Keratinocyte (primary cell): ENCODE measurements around the gene FAM117A. TPM values are rescaled to one million over a fixed set of nuclear protein-coding genes. Genes with fewer than 3 reads are reported as not detected.

Source experiments
- DNase-seq: peaks from one replicate; pipeline ENCODE4 v3.0.0-alpha.2; 2011; ENCODE audit warnings: low read depth, missing footprints, low spot score
- FAIRE-seq: peaks from 2 replicates; lab custom pipeline; 2011; peaks lifted over from hg19 to GRCh38; lab: Jason Lieb, UNC
- H2AFZ ChIP-seq: 2 replicates; pipeline ENCODE4 v1.6.0; 2012; ENCODE audit warnings: low read length, control low read depth, inconsistent platforms; ENCODE audit not compliant: control insufficient read depth
- H3K27ac ChIP-seq: 2 replicates; pipeline ENCODE4 v1.5.1; 2011; ENCODE audit warnings: low read length; ENCODE audit not compliant: control insufficient read depth, insufficient read depth
- H3K27me3 ChIP-seq: 3 replicates; pipeline ENCODE4 v1.6.0; 2011; ENCODE audit warnings: low read length; ENCODE audit not compliant: control insufficient read depth, insufficient read depth; ENCODE audit errors: extremely low read depth
- H3K36me3 ChIP-seq, 2 experiments: 2 replicates in 1 of 2; 3 replicates in 1 of 2; pipeline ENCODE4 v1.5.1; 2011; ENCODE audit warnings: low read length in 2 of 2, mild to moderate bottlenecking in 1 of 2; ENCODE audit not compliant: control insufficient read depth in 2 of 2, insufficient read depth in 2 of 2; ENCODE audit errors: extremely low read depth in 1 of 2
- H3K4me1 ChIP-seq: 3 replicates; pipeline ENCODE4 v1.5.1; 2011; ENCODE audit warnings: low read length; ENCODE audit not compliant: control insufficient read depth, insufficient read depth; ENCODE audit errors: extremely low read depth
- H3K4me2 ChIP-seq: 3 replicates; pipeline ENCODE4 v1.6.0; 2011; ENCODE audit warnings: low read depth, low read length; ENCODE audit not compliant: control insufficient read depth, insufficient read depth; ENCODE audit errors: extremely low read depth
- H3K4me3 ChIP-seq, 3 experiments: fragments of 200-600 bp in 1 of 3; sonication (generic) in 1 of 3; 2 replicates in 2 of 3; 3 replicates in 1 of 3; pipeline ENCODE4 v1.5.1; 2011 to 2016; ENCODE audit warnings: low read length in 3 of 3, mild to moderate bottlenecking in 3 of 3, control low read depth in 2 of 3, inconsistent platforms in 1 of 3, low read depth in 1 of 3, mixed read lengths in 1 of 3, mixed run types in 1 of 3, moderate library complexity in 1 of 3; ENCODE audit not compliant: control insufficient read depth in 2 of 3, insufficient read depth in 2 of 3; ENCODE audit errors: extremely low read depth in 1 of 3
- H3K79me2 ChIP-seq: 2 replicates; pipeline ENCODE4 v1.6.0; 2012; ENCODE audit warnings: low read length; ENCODE audit not compliant: control insufficient read depth, insufficient read depth
- H3K9ac ChIP-seq: 3 replicates; pipeline ENCODE4 v1.6.0; 2011; ENCODE audit warnings: low read length; ENCODE audit not compliant: control insufficient read depth, insufficient read depth; ENCODE audit errors: extremely low read depth
- H3K9me1 ChIP-seq: 3 replicates; pipeline ENCODE4 v1.6.0; 2011; ENCODE audit warnings: low read length; ENCODE audit not compliant: control insufficient read depth, insufficient read depth; ENCODE audit errors: extremely low read depth
- H3K9me3 ChIP-seq: 2 replicates; pipeline ENCODE4 v1.5.1; 2012; ENCODE audit warnings: low read depth, low read length; ENCODE audit not compliant: control insufficient read depth
- H4K20me1 ChIP-seq: 3 replicates; pipeline ENCODE4 v1.6.0; 2011; ENCODE audit warnings: low read length; ENCODE audit not compliant: control insufficient read depth, insufficient read depth; ENCODE audit errors: extremely low read depth
- EZH2 ChIP-seq: IDR thresholded peaks from one replicate; pipeline ENCODE4 v1.6.1; 2012; ENCODE audit warnings: inconsistent platforms, mild to moderate bottlenecking, low read length, moderate library complexity
- dilution Hi-C: fragments of 300-500 bp; cut with MboI; formaldehyde crosslinking; loops from one replicate; pipeline ENCODE4 v1.7.0; 2020; ENCODE audit warnings: low sequenced_read_pairs; ENCODE audit not compliant: extremely low pct_ligation_motif_present
- polyA plus RNA-seq, 5 experiments: library from polyadenylated mRNA; depleted of rRNA in 3 of 5; stranded (reverse) in 3 of 5; stranded (forward) in 1 of 5; unstranded in 1 of 5; fragments of >200 nt; gene quantifications; 1 replicate in 1 of 5; 2 replicates in 3 of 5; 3 replicates in 1 of 5; pipeline versions ENCODE4 v1.2.1 to v1.2.3, GENCODE V29; 2011 to 2012; ENCODE audit warnings: missing spikeins in 2 of 5, low read depth in 1 of 5, low replicate concordance in 1 of 5
- TF ChIP-seq, protein P1 (sequence below), 3 experiments: IDR thresholded peaks in 1 of 3; conservative IDR thresholded peaks in 1 of 3; optimal IDR thresholded peaks in 1 of 3; 2 replicates in 2 of 3; 3 replicates in 1 of 3; pipeline versions ENCODE3 to v1.5.1; 2011; ENCODE audit warnings: low read length in 3 of 3, mild to moderate bottlenecking in 3 of 3, moderate library complexity in 2 of 3, control low read depth in 1 of 3, inconsistent platforms in 1 of 3; ENCODE audit not compliant: insufficient read depth in 2 of 3; ENCODE audit errors: extremely low read depth in 1 of 3

Gene FAM117A
- polyA plus RNA-seq, 1 donor (not counting 4 experiments of a cell fraction or from before 2014, with no cell fraction given) = 4.7 TPM

DNA sequence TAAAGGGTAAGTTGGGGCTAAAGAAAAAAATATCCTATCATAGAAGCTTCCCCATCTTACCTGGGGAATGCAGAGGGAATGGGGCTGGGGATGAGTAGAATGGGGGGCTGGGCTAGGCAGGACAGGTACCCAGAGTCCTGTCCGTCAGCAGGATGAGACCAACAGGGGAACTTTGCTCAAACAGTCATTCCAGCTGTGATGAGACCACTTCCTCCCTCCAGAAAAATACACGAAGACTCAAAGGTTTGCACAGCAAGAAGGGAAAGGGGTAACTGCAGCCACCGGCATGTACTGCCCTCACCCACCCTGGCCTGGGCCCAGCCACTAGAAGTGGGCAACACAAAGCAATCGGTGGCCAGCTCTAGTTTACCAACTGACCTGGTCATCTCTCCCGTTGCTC, 35.5 kb downstream of the FAM117A start:
- H3K4me1 ChIP-seq = no peaks in the 10 kb centered on the region

DNA sequence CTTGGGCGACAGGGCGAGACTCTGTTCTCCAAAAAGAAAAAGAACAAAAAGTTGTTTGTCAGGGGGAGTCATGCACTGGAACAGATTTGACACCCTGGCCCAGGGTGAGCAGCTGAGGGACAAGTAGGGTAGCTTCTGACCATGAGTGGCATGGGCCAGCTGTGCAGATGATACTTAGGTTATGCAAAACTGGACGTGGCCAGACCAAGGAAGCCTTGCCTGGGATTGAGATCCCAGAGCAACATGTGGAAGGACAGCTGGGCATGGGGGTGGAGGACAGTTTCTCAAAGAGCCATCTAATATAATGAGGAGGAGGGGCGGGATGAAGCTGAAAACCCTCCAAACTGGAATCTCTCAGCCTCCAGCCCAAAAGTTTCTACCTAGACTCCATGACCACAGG, 36.6 kb downstream of the FAM117A start:
- Histone ChIP-seq H3K27me3 (no peaks in the 10 kb centered on the region), H3K9me1 (no peaks in the 10 kb centered on the region), H3K4me2 (no peak overlapping the region), H3K79me2 (no peaks in the 10 kb centered on the region), H3K36me3 (peaks cover 0 to 1% of the 10 kb centered on the region in 2 experiments), H4K20me1 (no peaks in the 10 kb centered on the region), H2AFZ (no peak overlapping the region), H3K4me1 (no peaks in the 10 kb centered on the region), H3K9me3 (no peaks in the 10 kb centered on the region), H3K4me3 (no peak overlapping the region), H3K27ac (no peak overlapping the region), H3K9ac (no peak overlapping the region)
- dilution Hi-C loops = no loop called here
- DNase-seq (no peak), FAIRE-seq (no peak)
- TF ChIP-seq, protein P1, sequence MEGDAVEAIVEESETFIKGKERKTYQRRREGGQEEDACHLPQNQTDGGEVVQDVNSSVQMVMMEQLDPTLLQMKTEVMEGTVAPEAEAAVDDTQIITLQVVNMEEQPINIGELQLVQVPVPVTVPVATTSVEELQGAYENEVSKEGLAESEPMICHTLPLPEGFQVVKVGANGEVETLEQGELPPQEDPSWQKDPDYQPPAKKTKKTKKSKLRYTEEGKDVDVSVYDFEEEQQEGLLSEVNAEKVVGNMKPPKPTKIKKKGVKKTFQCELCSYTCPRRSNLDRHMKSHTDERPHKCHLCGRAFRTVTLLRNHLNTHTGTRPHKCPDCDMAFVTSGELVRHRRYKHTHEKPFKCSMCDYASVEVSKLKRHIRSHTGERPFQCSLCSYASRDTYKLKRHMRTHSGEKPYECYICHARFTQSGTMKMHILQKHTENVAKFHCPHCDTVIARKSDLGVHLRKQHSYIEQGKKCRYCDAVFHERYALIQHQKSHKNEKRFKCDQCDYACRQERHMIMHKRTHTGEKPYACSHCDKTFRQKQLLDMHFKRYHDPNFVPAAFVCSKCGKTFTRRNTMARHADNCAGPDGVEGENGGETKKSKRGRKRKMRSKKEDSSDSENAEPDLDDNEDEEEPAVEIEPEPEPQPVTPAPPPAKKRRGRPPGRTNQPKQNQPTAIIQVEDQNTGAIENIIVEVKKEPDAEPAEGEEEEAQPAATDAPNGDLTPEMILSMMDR (optimal IDR thresholded peaks at IDR 0.05 in 1 of 3, IDR thresholded peaks at IDR 0.05 in 1 of 3, conservative IDR thresholded peaks at IDR 0.05 in 1 of 3; ENCODE audit: extremely low read depth in 1 of 3, insufficient read depth in 2 of 3, low read length in 3 of 3) = no peak
- TF ChIP-seq EZH2 = no peak

More for the DNA sequence above, 35.5 kb downstream of the FAM117A start:
- H3K27ac ChIP-seq = no peak overlapping the region
- no peaks in the 10 kb centered on the region for H3K36me3 ChIP-seq
- H3K79me2 ChIP-seq = no peaks in the 10 kb centered on the region
- H2AFZ ChIP-seq = no peak overlapping the region
- no peaks in the 10 kb centered on the region for H3K9me3 ChIP-seq
- dilution Hi-C loops = no loop called here
- H3K9me1 ChIP-seq = no peaks in the 10 kb centered on the region
- no peak overlapping the region for H3K4me2 ChIP-seq
- no peak for TF ChIP-seq EZH2
- TF ChIP-seq, protein P1 (optimal IDR thresholded peaks at IDR 0.05 in 1 of 3, IDR thresholded peaks at IDR 0.05 in 1 of 3, conservative IDR thresholded peaks at IDR 0.05 in 1 of 3; ENCODE audit: extremely low read depth in 1 of 3, insufficient read depth in 2 of 3, low read length in 3 of 3) = no peak
- no peak overlapping the region for H3K9ac ChIP-seq
- FAIRE-seq = no peak
- H4K20me1 ChIP-seq = no peaks in the 10 kb centered on the region
- H3K27me3 ChIP-seq = no peaks in the 10 kb centered on the region
- DNase-seq = no peak
- H3K4me3 ChIP-seq = no peak overlapping the region
